ENCODE measurements around the gene PBX1. TPM values are rescaled to one million over a fixed set of nuclear protein-coding genes. Genes with fewer than 3 reads are reported as not detected.
A peak's percentile ranks its signal among the peaks of the same experiment; 100 is the strongest.

The PBX1 gene
- total and polyA plus RNA-seq, 2 experiments from 2014 or later, result 14.8 to 61.6 TPM

- peak overlapping the region; percentile 55 for H3K4me2 ChIP-seq
- H3K4me1 ChIP-seq (ENCODE audit: insufficient read depth), result peaks cover 62% of the 10 kb centered on the region
- no peaks in the 10 kb centered on the region for H3K9me2 ChIP-seq (replicated peaks; ENCODE audit: insufficient read depth)
- peaks cover 35% of the 10 kb centered on the region for H3K79me2 ChIP-seq
- TF ChIP-seq EZH2 (IDR thresholded peaks at IDR 0.05; ENCODE audit: borderline replicate concordance) (no peak), EZH2phosphoT487 (IDR thresholded peaks at IDR 0.05; ENCODE audit: low read depth, severe bottlenecking, unreplicated experiment) (no peak)
- TF ChIP-seq, protein P1, sequence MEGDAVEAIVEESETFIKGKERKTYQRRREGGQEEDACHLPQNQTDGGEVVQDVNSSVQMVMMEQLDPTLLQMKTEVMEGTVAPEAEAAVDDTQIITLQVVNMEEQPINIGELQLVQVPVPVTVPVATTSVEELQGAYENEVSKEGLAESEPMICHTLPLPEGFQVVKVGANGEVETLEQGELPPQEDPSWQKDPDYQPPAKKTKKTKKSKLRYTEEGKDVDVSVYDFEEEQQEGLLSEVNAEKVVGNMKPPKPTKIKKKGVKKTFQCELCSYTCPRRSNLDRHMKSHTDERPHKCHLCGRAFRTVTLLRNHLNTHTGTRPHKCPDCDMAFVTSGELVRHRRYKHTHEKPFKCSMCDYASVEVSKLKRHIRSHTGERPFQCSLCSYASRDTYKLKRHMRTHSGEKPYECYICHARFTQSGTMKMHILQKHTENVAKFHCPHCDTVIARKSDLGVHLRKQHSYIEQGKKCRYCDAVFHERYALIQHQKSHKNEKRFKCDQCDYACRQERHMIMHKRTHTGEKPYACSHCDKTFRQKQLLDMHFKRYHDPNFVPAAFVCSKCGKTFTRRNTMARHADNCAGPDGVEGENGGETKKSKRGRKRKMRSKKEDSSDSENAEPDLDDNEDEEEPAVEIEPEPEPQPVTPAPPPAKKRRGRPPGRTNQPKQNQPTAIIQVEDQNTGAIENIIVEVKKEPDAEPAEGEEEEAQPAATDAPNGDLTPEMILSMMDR (IDR thresholded peaks at IDR 0.05; ENCODE audit: poor library complexity), result no peak
- no peak overlapping the region for H3K4me3 ChIP-seq
- no peak overlapping the region for H2AFZ ChIP-seq
- H4K20me1 ChIP-seq (ENCODE audit: insufficient read depth, poor library complexity, severe bottlenecking), result no peaks in the 10 kb centered on the region
- peak; percentile 79 for DNase-seq (ENCODE audit: low spot score)
- H3K27ac ChIP-seq, result peak overlapping the region; percentile 93
- 56% methylated on average over 4 of the region's 4 CpGs for WGBS (ENCODE audit: low lambda C conversion rate, missing lambda C conversion rate)
- no peaks in the 10 kb centered on the region for H3K9me3 ChIP-seq (ENCODE audit: low read depth)
- no peaks in the 10 kb centered on the region for H3K36me3 ChIP-seq (replicated peaks; ENCODE audit: insufficient read depth, low read depth)
- H3K27me3 ChIP-seq, result no peaks in the 10 kb centered on the region
Measured at GRCh38 chr1:164772635-164773034, 213.7 kb downstream of the PBX1 start.

- Histone ChIP-seq H3K9me2 (replicated peaks; ENCODE audit: insufficient read depth) (no peaks in the 10 kb centered on the region), H3K36me3 (replicated peaks; ENCODE audit: insufficient read depth, low read depth) (no peaks in the 10 kb centered on the region), H3K79me2 (peaks cover 40% of the 10 kb centered on the region), H3K27me3 (no peaks in the 10 kb centered on the region), H3K4me3 (no peak overlapping the region), H2AFZ (no peak overlapping the region), H3K9me3 (ENCODE audit: low read depth) (no peaks in the 10 kb centered on the region), H3K4me2 (no peak overlapping the region), H3K4me1 (ENCODE audit: insufficient read depth) (peaks cover 58% of the 10 kb centered on the region), H3K27ac (peak overlapping the region; percentile 93), H4K20me1 (ENCODE audit: insufficient read depth, poor library complexity, severe bottlenecking) (no peaks in the 10 kb centered on the region)
- 90% methylated on average over 5 of the region's 5 CpGs for WGBS (ENCODE audit: low lambda C conversion rate, missing lambda C conversion rate)
- DNase-seq (ENCODE audit: low spot score), result no peak
- TF ChIP-seq EZH2 (IDR thresholded peaks at IDR 0.05; ENCODE audit: borderline replicate concordance), result no peak
- no peak for TF ChIP-seq EZH2phosphoT487 (IDR thresholded peaks at IDR 0.05; ENCODE audit: low read depth, severe bottlenecking, unreplicated experiment)
- TF ChIP-seq, protein P1 (IDR thresholded peaks at IDR 0.05; ENCODE audit: poor library complexity), result no peak
Measured at GRCh38 chr1:164773102-164773501, 214.1 kb downstream of the PBX1 start.

DNA sequence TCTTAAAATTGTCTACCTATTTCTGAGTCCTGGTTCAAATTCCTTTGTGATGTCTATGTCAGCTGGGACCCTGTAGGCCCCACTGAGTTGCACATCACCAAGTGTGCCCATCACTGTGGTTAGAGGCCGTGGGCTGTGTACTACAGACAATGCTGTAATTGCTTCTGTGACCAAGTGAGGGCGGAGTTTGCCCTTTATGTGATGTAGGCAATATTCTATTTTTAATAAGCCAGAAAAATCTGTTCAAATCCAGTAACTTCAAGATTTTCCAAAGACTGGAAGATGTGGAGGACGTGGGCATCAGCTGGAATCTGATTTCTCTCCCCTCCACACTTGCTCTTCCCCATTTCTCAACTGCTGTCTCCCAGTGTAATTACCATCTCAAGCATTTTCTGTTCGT lies 215.4 kb downstream of the PBX1 start:
- DNase-seq (ENCODE audit: low spot score), result no peak
- no peaks in the 10 kb centered on the region for H3K9me3 ChIP-seq (ENCODE audit: low read depth)
- H3K27ac ChIP-seq, result peak overlapping the region; percentile 93
- no peaks in the 10 kb centered on the region for H3K36me3 ChIP-seq (replicated peaks; ENCODE audit: insufficient read depth, low read depth)
- no peak overlapping the region for H2AFZ ChIP-seq
- H3K9me2 ChIP-seq (replicated peaks; ENCODE audit: insufficient read depth), result no peaks in the 10 kb centered on the region
- no peak overlapping the region for H3K4me3 ChIP-seq
- H3K27me3 ChIP-seq, result no peaks in the 10 kb centered on the region
- TF ChIP-seq, protein P1 (IDR thresholded peaks at IDR 0.05; ENCODE audit: poor library complexity), result peak; percentile 21
- no peak for TF ChIP-seq EZH2 (IDR thresholded peaks at IDR 0.05; ENCODE audit: borderline replicate concordance)
- WGBS (ENCODE audit: low lambda C conversion rate, missing lambda C conversion rate), result 68% methylated on average over 4 of the region's 4 CpGs
- H3K79me2 ChIP-seq, result peaks cover 53% of the 10 kb centered on the region
- peak overlapping the region; percentile 61 for H3K4me2 ChIP-seq
- H4K20me1 ChIP-seq (ENCODE audit: insufficient read depth, poor library complexity, severe bottlenecking), result no peaks in the 10 kb centered on the region
- peaks cover 58% of the 10 kb centered on the region for H3K4me1 ChIP-seq (ENCODE audit: insufficient read depth)
